Calu3 (cell line): ENCODE measurements around the gene TAS2R39. TPM values are rescaled to one million over a fixed set of nuclear protein-coding genes. Genes with fewer than 3 reads are reported as not detected.

Source experiments
- BruUV-seq: library from RNA; stranded (reverse); fragments of 400-500 nt; replicated peaks from 2 replicates; lab custom pipeline; 2021; lab: Mats Ljungman, UMichigan
- CTCF ChIA-PET: fragments of 300-600 bp; sonication (Branson Sonifier 250); formaldehyde crosslinking; loops from one replicate; lab custom pipeline; 2022; ENCODE audit warnings: antibody characterized with exemption; lab: Charles Lee
- DNase-seq: peaks from one replicate; pipeline ENCODE4 v3.0.0; 2022
- H3K27ac Mint-ChIP-seq: one replicate; pipeline ENCODE4 v1.8.0; 2022; ENCODE audit warnings: mixed read lengths; ENCODE audit not compliant: unreplicated experiment
- H3K27me3 Mint-ChIP-seq: one replicate; pipeline ENCODE4 v1.8.0; 2022; ENCODE audit warnings: mixed read lengths; ENCODE audit not compliant: unreplicated experiment
- H3K36me3 Mint-ChIP-seq: one replicate; pipeline ENCODE4 v1.8.0; 2022; ENCODE audit warnings: mild to moderate bottlenecking, moderate library complexity, mixed read lengths; ENCODE audit not compliant: insufficient read depth, unreplicated experiment
- H3K4me1 Mint-ChIP-seq: one replicate; pipeline ENCODE4 v1.8.0; 2022; ENCODE audit warnings: mild to moderate bottlenecking, low read depth, mixed read lengths; ENCODE audit not compliant: unreplicated experiment
- H3K4me3 Mint-ChIP-seq: one replicate; pipeline ENCODE4 v1.8.0; 2022; ENCODE audit warnings: mild to moderate bottlenecking, low read depth, moderate library complexity, mixed read lengths; ENCODE audit not compliant: unreplicated experiment
- H3K9me3 Mint-ChIP-seq: one replicate; pipeline ENCODE4 v1.8.0; 2022; ENCODE audit warnings: low read depth, mixed read lengths; ENCODE audit not compliant: unreplicated experiment
- CTCF ChIP-seq: fragments of 200-600 bp; IDR thresholded peaks from one replicate; pipeline ENCODE4 v1.8.0; 2022; ENCODE audit warnings: antibody characterized with exemption; ENCODE audit not compliant: unreplicated experiment
- intact Hi-C: fragments of 100-400 bp; cut with micrococcal nuclease; formaldehyde crosslinking; loops from one replicate; pipeline ENCODE4 v1.10.0; 2022; ENCODE audit not compliant: unreplicated experiment
- total RNA-seq: library from RNA; stranded (reverse); gene quantifications from 2 replicates; pipeline ENCODE4 v1.2.3, GENCODE V29; 2022

The TAS2R39 gene
- total RNA-seq, 1 experiment from 2014 or later: not detected

- Mint-ChIP-seq H3K36me3 (no peaks in the 10 kb centered on the region), H3K4me3 (no peak overlapping the region), H3K27ac (no peak overlapping the region), H3K27me3 (peaks cover 41% of the 10 kb centered on the region), H3K9me3 (no peaks in the 10 kb centered on the region), H3K4me1 (no peaks in the 10 kb centered on the region)
- no peak for TF ChIP-seq CTCF
- BruUV-seq: no TSS peak
- intact Hi-C loops: no loop called here
- CTCF ChIA-PET: no interaction called here
- no peak for DNase-seq
These were observed 15.8 kb downstream of the TAS2R39 start for GRCh38 chr7:143199040-143199439.

DNA sequence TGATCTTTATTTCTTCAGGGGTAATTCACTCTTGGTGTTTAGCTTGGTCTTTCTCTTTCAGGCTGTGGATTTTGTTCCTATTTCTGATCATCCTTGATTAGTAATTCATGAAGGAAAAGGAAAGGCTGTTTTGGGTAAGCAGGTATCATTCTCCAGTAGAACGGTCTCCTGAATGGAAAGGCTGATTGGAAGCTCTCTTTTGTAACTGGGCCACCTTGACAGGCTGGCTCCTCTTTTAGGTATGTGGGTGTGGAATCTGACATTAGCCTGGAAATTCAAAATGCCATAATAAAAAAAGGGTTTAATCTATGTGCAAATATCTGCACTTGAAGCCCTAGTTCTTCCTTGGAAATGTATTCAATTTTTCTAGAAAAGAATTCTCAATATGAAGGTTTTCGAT lies 18.9 kb downstream of the TAS2R39 start:
- CTCF ChIA-PET: interaction anchor here (1.0 kb wide), 1 partner anchor 762 kb away, joined by 3 read pairs; no protein-coding TSS in a partner anchor
- Mint-ChIP-seq H3K9me3 (no peaks in the 10 kb centered on the region), H3K4me3 (no peak overlapping the region), H3K27ac (no peak overlapping the region), H3K4me1 (peaks cover 10% of the 10 kb centered on the region), H3K36me3 (no peaks in the 10 kb centered on the region), H3K27me3 (peaks cover 52% of the 10 kb centered on the region)
- no TSS peak for BruUV-seq
- intact Hi-C loops: no loop called here
- no peak for TF ChIP-seq CTCF
- no peak for DNase-seq

DNA sequence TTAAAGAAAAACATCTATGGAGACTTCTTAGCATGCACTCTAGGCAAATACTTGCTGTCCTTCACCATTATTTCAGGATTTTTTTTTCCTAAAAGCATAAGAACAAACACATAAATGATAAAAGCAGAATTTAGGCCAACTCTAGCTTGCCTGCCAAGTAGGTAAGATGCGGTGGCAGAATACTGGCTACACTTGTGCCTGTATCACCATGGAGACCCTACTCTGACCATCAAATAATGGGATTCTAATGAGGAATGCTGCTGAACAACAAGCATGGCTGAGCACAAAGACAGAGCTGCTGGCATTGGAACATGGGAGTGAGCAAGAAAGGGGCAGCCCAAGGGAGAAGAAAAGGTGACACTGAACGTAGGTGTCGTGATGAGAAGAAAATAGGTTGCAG lies 20.2 kb downstream of the TAS2R39 start:
- CTCF ChIA-PET: no interaction called here
- intact Hi-C loops: no loop called here
- Mint-ChIP-seq H3K36me3 (no peaks in the 10 kb centered on the region), H3K27me3 (peaks cover 57% of the 10 kb centered on the region), H3K9me3 (no peaks in the 10 kb centered on the region), H3K4me3 (no peak overlapping the region), H3K4me1 (peaks cover 10% of the 10 kb centered on the region), H3K27ac (no peak overlapping the region)
- DNase-seq: no peak
- TF ChIP-seq CTCF: no peak
- BruUV-seq: no TSS peak

- intact Hi-C loops: no loop called here
- no TSS peak for BruUV-seq
- Mint-ChIP-seq H3K27ac (no peak overlapping the region), H3K4me3 (no peak overlapping the region), H3K4me1 (peaks cover 10% of the 10 kb centered on the region), H3K27me3 (peaks cover 57% of the 10 kb centered on the region), H3K36me3 (no peaks in the 10 kb centered on the region), H3K9me3 (no peaks in the 10 kb centered on the region)
- no peak for TF ChIP-seq CTCF
- CTCF ChIA-PET: no interaction called here
- DNase-seq: peak; percentile 43
These were observed 22.5 kb downstream of the TAS2R39 start for GRCh38 chr7:143205560-143206293.
